ENCODE measurements around the gene KPTN. TPM values are rescaled to one million over a fixed set of nuclear protein-coding genes. Genes with fewer than 3 reads are reported as not detected.

The KPTN gene
- total and polyA plus RNA-seq, 2 of the 8 experiments (the other 6 are each of a cell fraction or from before 2014, with no cell fraction given) = 23.6 to 31.3 TPM

GRCh38 chr19:47514869-47515588 lies 31.0 kb upstream of the KPTN start, which contains the start of gene NAPA (continued):
- TF ChIP-seq CHD7 (IDR thresholded peaks at IDR 0.05; ENCODE audit: insufficient replicate concordance, low read length) = no peak
- TF ChIP-seq EZH2 (IDR thresholded peaks at IDR 0.05; ENCODE audit: low read depth, low read length, severe bottlenecking) = no peak
- no peak for TF ChIP-seq RNF2 (IDR thresholded peaks at IDR 0.05; ENCODE audit: borderline replicate concordance, low read depth, low read length, missing control alignments, poor library complexity, severe bottlenecking)
- peak; percentile 56 for TF ChIP-seq KDM4A (IDR thresholded peaks at IDR 0.05; ENCODE audit: low read depth, low read length, severe bottlenecking)
- no peak for TF ChIP-seq CBX5 (IDR thresholded peaks at IDR 0.05; ENCODE audit: low read depth, low read length)
- TF ChIP-seq SUZ12 (IDR thresholded peaks at IDR 0.05; ENCODE audit: low read length) = no peak
- TF ChIP-seq ZNF274 (IDR thresholded peaks at IDR 0.05; ENCODE audit: borderline replicate concordance, extremely low read depth, low read length) = no peak
- peak; percentile 49 for TF ChIP-seq TAF7 (optimal IDR thresholded peaks at IDR 0.05; ENCODE audit: borderline replicate concordance, low read depth, low read length)
- TF ChIP-seq MAX (IDR thresholded peaks at IDR 0.05) = peak; percentile 92

Data from H1 (cell line).